HepG2 (cell line): ENCODE data around the gene TTLL12. TPM values are rescaled to one million over a fixed set of nuclear protein-coding genes. Genes with fewer than 3 reads are reported as not detected.

Experiments used
- ATAC-seq: fragments of 200-7000 bp; cut with Tn5 transposase; 3 replicates; pipeline ENCODE4 v1.9.1; 2020; ENCODE audit warnings: mild to moderate bottlenecking, moderate library complexity
- BruUV-seq: library from RNA; stranded (reverse); fragments of 400-500 nt; replicated peaks from 2 replicates; lab custom pipeline; 2021; lab: Mats Ljungman, UMichigan
- CTCF ChIA-PET: fragments of 300-600 bp; formaldehyde crosslinking; extraction: SDS; loops from one replicate; lab custom pipeline; 2021; ENCODE audit warnings: low total read pairs, inconsistent platforms, low intra/inter-chr PET ratio; lab: Yijun Ruan, JAX
- POLR2A ChIA-PET: fragments of 350-600 bp; sonication (Branson Sonifier 250); formaldehyde crosslinking; loops from one replicate; lab custom pipeline; 2020; ENCODE audit warnings: antibody characterized with exemption, inconsistent platforms; lab: Yijun Ruan, JAX
- DNase-seq: peaks from one replicate; pipeline ENCODE4 v3.0.0-alpha.2; 2015; ENCODE audit warnings: low spot score
- FAIRE-seq: peaks from 3 replicates; lab custom pipeline; 2011; peaks lifted over from hg19 to GRCh38; lab: Jason Lieb, UNC
- H2AFZ ChIP-seq: one replicate; pipeline ENCODE4 v1.6.1; 2011; ENCODE audit warnings: low read length, inconsistent platforms
- H3K27ac ChIP-seq: fragments of 300-600 bp; 3 replicates; pipeline ENCODE4 v1.8.0; 2011; ENCODE audit warnings: mixed run types, mild to moderate bottlenecking, mixed read lengths, low read length, inconsistent platforms; ENCODE audit not compliant: insufficient read depth; ENCODE audit errors: extremely low read length
- H3K27me3 ChIP-seq, 2 experiments: fragments of 200-600 bp in 1 of 2; 2 replicates in 1 of 2; 3 replicates in 1 of 2; pipeline versions ENCODE4 v1.6.0 to v1.8.0; 2011; ENCODE audit warnings: low read length in 2 of 2, mild to moderate bottlenecking in 2 of 2, moderate library complexity in 2 of 2, inconsistent platforms in 1 of 2; ENCODE audit not compliant: insufficient read depth in 2 of 2, control insufficient read depth in 1 of 2
- H3K36me3 ChIP-seq, 2 experiments: fragments of 200-600 bp in 1 of 2; replicated peaks in 1 of 2; 2 replicates in 1 of 2; 3 replicates in 1 of 2; pipeline versions ENCODE4 v1.5.1 to v1.8.0; 2011; ENCODE audit warnings: low read length in 2 of 2, inconsistent platforms in 1 of 2; ENCODE audit not compliant: insufficient read depth in 2 of 2, control insufficient read depth in 1 of 2
- H3K4me1 ChIP-seq: 2 replicates; pipeline ENCODE4 v1.5.1; 2012; ENCODE audit warnings: low read length, inconsistent platforms; ENCODE audit not compliant: insufficient read depth
- H3K4me2 ChIP-seq: 2 replicates; pipeline ENCODE4 v1.6.0; 2011; ENCODE audit warnings: low read depth, low read length, inconsistent platforms
- H3K4me3 ChIP-seq, 3 experiments: fragments of 200-600 bp in 1 of 3; sonication (generic), shearing (Covaris generic) in 1 of 3; replicated peaks in 1 of 3; 2 replicates each; pipeline ENCODE4 v1.5.1; 2011 to 2016; ENCODE audit warnings: low read length in 3 of 3, inconsistent platforms in 2 of 3, low read depth in 2 of 3, mild to moderate bottlenecking in 2 of 3, control low read depth in 1 of 3, mixed read lengths in 1 of 3; ENCODE audit not compliant: insufficient read depth in 1 of 3
- H3K79me2 ChIP-seq: one replicate; pipeline ENCODE4 v1.6.1; 2011; ENCODE audit warnings: low read length, inconsistent platforms; ENCODE audit not compliant: insufficient read depth
- H3K9ac ChIP-seq: 2 replicates; pipeline ENCODE4 v1.6.0; 2011; ENCODE audit warnings: mild to moderate bottlenecking, low read depth, low read length, inconsistent platforms; ENCODE audit not compliant: insufficient read depth
- H3K9me3 ChIP-seq: 2 replicates; pipeline ENCODE4 v1.5.1; 2012; ENCODE audit warnings: mild to moderate bottlenecking, low read length
- H4K20me1 ChIP-seq: 2 replicates; pipeline ENCODE4 v1.6.0; 2011; ENCODE audit warnings: inconsistent platforms, mild to moderate bottlenecking, low read length, moderate library complexity; ENCODE audit not compliant: insufficient read depth
- ADNP ChIP-seq: sonication (generic); formaldehyde crosslinking; IDR thresholded peaks from 2 replicates; pipeline ENCODE4 v1.4.0; 2020; ENCODE audit warnings: missing genetic modification reagents
- CAMTA2 ChIP-seq: sonication (generic); formaldehyde crosslinking; IDR thresholded peaks from 2 replicates; pipeline ENCODE4 v1.4.0; 2020; ENCODE audit warnings: mild to moderate bottlenecking, missing genetic modification reagents, borderline replicate concordance
- CTCF ChIP-seq: sonication (generic); formaldehyde crosslinking; IDR thresholded peaks from 2 replicates; pipeline ENCODE4 v1.5.0; 2020; ENCODE audit warnings: mild to moderate bottlenecking, missing genetic modification reagents, moderate library complexity
- IRX3 ChIP-seq: sonication (generic); formaldehyde crosslinking; IDR thresholded peaks from 2 replicates; pipeline ENCODE4 v1.8.1; 2023; ENCODE audit warnings: mild to moderate bottlenecking, low read depth, missing genetic modification reagents, borderline replicate concordance
- NFYC ChIP-seq: IDR thresholded peaks from 2 replicates; pipeline ENCODE4 v1.6.1; 2016; ENCODE audit warnings: missing genetic modification reagents, missing compliant biosample characterization
- PTBP1 ChIP-seq: fragments of 200-400 bp; formaldehyde crosslinking; IDR thresholded peaks from 2 replicates; pipeline ENCODE4 v1.6.1; 2018; ENCODE audit warnings: low read length, low read depth; ENCODE audit not compliant: poor library complexity, severe bottlenecking
- RBAK ChIP-seq: sonication (generic); formaldehyde crosslinking; IDR thresholded peaks from 2 replicates; pipeline ENCODE4 v1.5.1; 2020; ENCODE audit warnings: mild to moderate bottlenecking, missing genetic modification reagents
- RFXAP ChIP-seq: sonication (generic); formaldehyde crosslinking; IDR thresholded peaks from 2 replicates; pipeline ENCODE4 v1.4.0; 2020; ENCODE audit warnings: missing genetic modification reagents, borderline replicate concordance
- TBP ChIP-seq: sonication (generic); formaldehyde crosslinking; IDR thresholded peaks from 2 replicates; pipeline ENCODE4 v1.5.0; 2020; ENCODE audit warnings: missing genetic modification reagents
- THRA ChIP-seq: sonication (generic); formaldehyde crosslinking; IDR thresholded peaks from 2 replicates; pipeline ENCODE4 v1.4.0; 2020; ENCODE audit warnings: missing genetic modification reagents, borderline replicate concordance
- ZNF274 ChIP-seq: sonication (generic); formaldehyde crosslinking; IDR thresholded peaks from 2 replicates; pipeline ENCODE4 v1.5.1; 2020; ENCODE audit warnings: mild to moderate bottlenecking, missing genetic modification reagents
- ZNF275 ChIP-seq: sonication (generic); formaldehyde crosslinking; IDR thresholded peaks from 2 replicates; pipeline ENCODE4 v1.8.0; 2022; ENCODE audit warnings: missing genetic modification reagents, mild to moderate bottlenecking, inconsistent platforms, borderline replicate concordance
- ZNF512B ChIP-seq: sonication (generic); formaldehyde crosslinking; IDR thresholded peaks from 2 replicates; pipeline ENCODE4 v1.5.1; 2020; ENCODE audit warnings: missing genetic modification reagents, mild to moderate bottlenecking, borderline replicate concordance
- ZNF674 ChIP-seq: sonication (generic); formaldehyde crosslinking; IDR thresholded peaks from 2 replicates; pipeline ENCODE4 v1.5.0; 2020; ENCODE audit warnings: low read depth, mild to moderate bottlenecking, missing genetic modification reagents
- WGBS: methylation state at CpG from one replicate; pipeline ENCODE4 v1.1.6; 2017; ENCODE audit warnings: low lambda C conversion rate; 5-methylcytosine and 5-hydroxymethylcytosine counted together
- in situ Hi-C: cut with HindIII; loops from 2 replicates; pipeline ENCODE4 v1.10.0; 2017; ENCODE audit warnings: low pct_unique_long_range_greater_than_20kb; ENCODE audit not compliant: extremely low pct_ligation_motif_present
- intact Hi-C: fragments of 100-400 bp; cut with micrococcal nuclease; formaldehyde crosslinking; loops from one replicate; pipeline ENCODE4 v1.10.0; 2022; ENCODE audit not compliant: unreplicated experiment
- polyA plus RNA-seq, 8 experiments: library from polyadenylated mRNA; depleted of rRNA in 3 of 8; stranded (reverse) in 7 of 8; unstranded in 1 of 8; fragments of >200 nt; fragmentation: Illumina TruSeq in 4 of 8; extraction: Trizol in 4 of 8; gene quantifications; 2 replicates each; pipeline versions ENCODE4 v1.2.1 to v1.2.3, GENCODE V29; 2011 to 2016; ENCODE audit warnings: low read depth in 4 of 8, missing spikeins in 1 of 8, mixed read lengths in 1 of 8; ENCODE audit not compliant: insufficient read depth in 1 of 8
- total RNA-seq, 5 experiments: library from RNA; depleted of rRNA; stranded (reverse); fragments of >200 nt; fragmentation: Illumina TruSeq; extraction: Trizol; gene quantifications; 2 replicates each; pipeline ENCODE4 v1.2.3, GENCODE V29; 2016; ENCODE audit warnings: low read depth in 1 of 5

Gene TTLL12
- total and polyA plus RNA-seq, 2 of the 13 experiments (the other 11 are each of a cell fraction or from before 2014, with no cell fraction given): 11.9 to 38.1 TPM

- BruUV-seq: no TSS peak
- DNase-seq (no peak), FAIRE-seq (no peak), ATAC-seq (no peak)
- Histone ChIP-seq H3K27me3 (peaks cover 11 to 52% of the 10 kb centered on the region in 2 experiments), H3K4me3 (no peak overlapping the region), H3K9me3 (no peaks in the 10 kb centered on the region), H3K79me2 (no peaks in the 10 kb centered on the region), H2AFZ (no peak overlapping the region), H3K9ac (no peak overlapping the region), H3K4me2 (no peak overlapping the region), H3K36me3 (no peaks in the 10 kb centered on the region), H3K4me1 (peaks cover 15% of the 10 kb centered on the region), H4K20me1 (no peaks in the 10 kb centered on the region), H3K27ac (no peak overlapping the region)
- ChIA-PET POLR2A (no interaction called here), CTCF (no interaction called here)
- in situ Hi-C loops (no loop called here), intact Hi-C loops (no loop called here)
- WGBS: 40% methylated on average over 15 of the region's 17 CpGs
- no peak for TF ChIP-seq CAMTA2 (CRISPR knock-in tag)
- TF ChIP-seq ZNF512B (CRISPR knock-in tag): no peak
- TF ChIP-seq RBAK: no peak
- no peak for TF ChIP-seq ZNF274 (CRISPR knock-in tag)
- no peak for TF ChIP-seq ZNF674 (CRISPR knock-in tag)
- no peak for TF ChIP-seq RFXAP (CRISPR knock-in tag)
- TF ChIP-seq ZNF275 (CRISPR knock-in tag): no peak
- no peak for TF ChIP-seq ADNP (CRISPR knock-in tag)
- no peak for TF ChIP-seq PTBP1
- no peak for TF ChIP-seq THRA (CRISPR knock-in tag)
- no peak for TF ChIP-seq CTCF (CRISPR knock-in tag)
- no peak for TF ChIP-seq NFYC (CRISPR knock-in tag)
- TF ChIP-seq TBP (CRISPR knock-in tag): no peak
- TF ChIP-seq IRX3 (CRISPR knock-in tag): no peak
These were observed 40.3 kb upstream of the TTLL12 start for GRCh38 chr22:43227239-43227630.
